Spleen (tissue), 11 donors: ENCODE data around the gene NFAT5. TPM values are rescaled to one million over a fixed set of nuclear protein-coding genes. Genes with fewer than 3 reads are reported as not detected.
"Not testable (repeated sequence)": the region's sequence is repeated elsewhere in the genome, so short reads cannot be mapped to it uniquely, and the experiment has no call there.

Experiments
- DNase-seq: peaks from one replicate; pipeline ENCODE4 v3.0.0-alpha.2; 2020
- H3K27ac ChIP-seq, 8 donors: fragments of 200-600 bp; sonication (generic) in 7 of 8; 1 replicate in 4 of 8; 2 replicates in 4 of 8; pipeline versions ENCODE4 v1.5.0 to v1.8.0; 2016 to 2021; ENCODE audit warnings: inconsistent platforms in 4 of 8, mild to moderate bottlenecking in 4 of 8, moderate library complexity in 1 of 8
- H3K27me3 ChIP-seq, 7 donors: fragments of 200-600 bp; sonication (generic) in 6 of 7; replicated peaks in 1 of 7; 1 replicate in 4 of 7; 2 replicates in 3 of 7; pipeline versions ENCODE4 v1.5.0 to v1.8.0; 2016 to 2021; ENCODE audit warnings: inconsistent platforms in 3 of 7, mild to moderate bottlenecking in 1 of 7
- H3K36me3 ChIP-seq, 6 donors: fragments of 200-600 bp; sonication (generic) in 5 of 6; 1 replicate in 4 of 6; 2 replicates in 2 of 6; pipeline versions ENCODE4 v1.5.0 to v1.8.0; 2016 to 2021; ENCODE audit warnings: inconsistent platforms in 2 of 6
- H3K4me1 ChIP-seq, 6 donors: fragments of 200-600 bp; sonication (generic) in 5 of 6; 1 replicate in 3 of 6; 2 replicates in 3 of 6; pipeline versions ENCODE4 v1.5.0 to v1.8.0; 2016 to 2021; ENCODE audit warnings: inconsistent platforms in 3 of 6
- H3K4me3 ChIP-seq, 8 donors: fragments of 200-600 bp; sonication (generic) in 7 of 8; 1 replicate in 4 of 8; 2 replicates in 4 of 8; pipeline versions ENCODE4 v1.5.0 to v1.8.0; 2016 to 2021; ENCODE audit warnings: inconsistent platforms in 4 of 8, mild to moderate bottlenecking in 4 of 8, moderate library complexity in 2 of 8
- H3K9me3 ChIP-seq, 8 donors: fragments of 200-600 bp; sonication (generic) in 7 of 8; 1 replicate in 4 of 8; 2 replicates in 4 of 8; pipeline versions ENCODE4 v1.5.0 to v1.8.0; 2016 to 2021; ENCODE audit warnings: inconsistent platforms in 4 of 8
- CTCF ChIP-seq, 11 experiments: fragments of 200-600 bp in 7 of 11; fragments of 450-650 bp in 4 of 11; sonication (generic) in 4 of 11; IDR thresholded peaks in 8 of 11; conservative IDR thresholded peaks in 3 of 11; 1 replicate in 7 of 11; 2 replicates in 4 of 11; pipeline versions ENCODE4 v1.4.0 to v1.8.0; 2016 to 2021; ENCODE audit warnings: antibody characterized with exemption in 11 of 11, inconsistent platforms in 4 of 11, mild to moderate bottlenecking in 1 of 11
- POLR2A ChIP-seq, 3 donors: fragments of 450-650 bp; IDR thresholded peaks; one replicate each; pipeline ENCODE4 v1.5.1; 2017; ENCODE audit warnings: antibody characterized with exemption in 3 of 3, mild to moderate bottlenecking in 1 of 3
- POLR2AphosphoS5 ChIP-seq, 3 donors: sonication (generic); formaldehyde crosslinking; IDR thresholded peaks; one replicate each; pipeline ENCODE4 v1.5.1; 2017; ENCODE audit warnings: antibody characterized with exemption in 3 of 3
- WGBS, 5 donors: extraction: QIAGEN DNeasy Blood & Tissue Kit in 3 of 5; methylation state at CpG; one replicate each; pipeline versions ENCODE4 v1.1.5 to v1.1.7; 2013 to 2018; 5-methylcytosine and 5-hydroxymethylcytosine counted together
- intact Hi-C: fragments of 100-400 bp; cut with DNase I; formaldehyde crosslinking; loops from one replicate; pipeline ENCODE4 v1.15.0; 2023; ENCODE audit warnings: low total_unique reads
- polyA plus RNA-seq, 3 donors: library from polyadenylated mRNA; stranded (reverse); fragments of 200-250 nt; gene quantifications; one replicate each; pipeline ENCODE4 v1.2.1, GENCODE V29; 2013
- total RNA-seq, 7 donors: library from RNA; depleted of rRNA in 3 of 7; stranded (reverse); fragments of >200 nt in 3 of 7; fragmentation: NEBNext Ultra II Directional in 4 of 7; extraction: Animal tissue kit (Norgen Biotek cat#: 25700) in 4 of 7; gene quantifications; one replicate each; pipeline versions ENCODE4 v1.1.0 to v1.2.1, GENCODE V29; 2016 to 2021
- donor health status: healthy with polysubstance abuse.
- donor health status: DM: no; HTN: no; CAD: no; lungs with moderate emphysema.
- donor health status: DM: no; HTN: no; CAD: no.
- donor health status: Bipolar disorder and iron deficiency.
- donor health status: healthy.
- donor health status: DM: no; HTN: no; CAD: no.
- donor health status: DM: yes; HTN: yes; CAD: no.

The NFAT5 gene
- total and polyA plus RNA-seq, 10 donors = 0.79 to 96.8 (median 54.5) TPM

DNA sequence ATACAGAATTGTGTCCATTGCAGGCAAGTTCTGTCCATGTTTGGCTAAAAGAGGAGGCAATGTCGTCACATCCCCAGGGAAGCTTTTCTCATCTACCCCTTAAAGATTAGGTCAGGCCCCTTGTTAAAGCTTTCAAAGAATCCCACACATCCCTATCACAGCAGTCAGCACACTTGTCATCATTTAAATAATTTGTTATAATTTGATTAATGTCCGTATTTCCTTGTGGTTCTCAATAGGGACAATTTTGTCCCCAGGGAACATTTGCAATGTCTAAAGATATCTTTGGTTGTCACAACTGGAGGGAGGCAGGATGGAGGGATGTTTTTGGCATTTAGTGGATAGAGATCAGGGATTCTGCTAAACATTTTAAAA is 28.1 kb upstream of the NFAT5 start:
- Histone ChIP-seq H3K4me3 (no peak overlapping the region), H3K9me3 (no peaks in the 10 kb centered on the region), H3K27ac (no peak overlapping the region), H3K4me1 (peaks cover 0 to 25% (median 7%) of the 10 kb centered on the region in 6 donors), H3K36me3 (no peaks in the 10 kb centered on the region), H3K27me3 (peaks cover 0 to 6% (median 0%) of the 10 kb centered on the region in 7 donors)
- TF ChIP-seq POLR2AphosphoS5 (IDR thresholded peaks at IDR 0.05) = no peak
- no peak for TF ChIP-seq CTCF (IDR thresholded peaks at IDR 0.05 in 8 of 11, conservative IDR thresholded peaks at IDR 0.05 in 3 of 11)
- TF ChIP-seq POLR2A (IDR thresholded peaks at IDR 0.05) = no peak
- DNase-seq = no peak
- 77 to 88% (median 86%) methylated on average over 2 of the region's 2 CpGs for WGBS, 5 donors
- intact Hi-C loops = no loop called here

DNA sequence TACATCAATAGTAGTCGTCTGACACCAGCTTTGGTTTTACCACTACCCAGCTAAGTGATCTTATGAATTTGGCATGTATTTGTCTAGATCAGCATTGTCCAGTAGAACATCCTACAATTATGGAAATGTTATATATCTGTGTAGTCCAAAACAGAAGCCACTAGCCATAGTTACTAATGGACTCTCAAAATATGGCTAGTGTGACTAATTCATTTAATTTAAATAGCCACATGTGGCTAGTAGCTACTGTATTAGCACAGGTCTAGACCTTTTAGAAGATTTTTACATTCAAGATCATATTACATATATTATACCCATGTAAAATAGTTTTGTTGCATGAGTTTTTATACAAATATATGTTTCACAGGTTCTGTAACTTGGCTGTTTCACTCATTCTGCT is 27.0 kb upstream of the NFAT5 start:
- Histone ChIP-seq H3K27ac (no peak overlapping the region), H3K9me3 (no peaks in the 10 kb centered on the region), H3K36me3 (no peaks in the 10 kb centered on the region), H3K27me3 (peaks cover 0 to 6% (median 0%) of the 10 kb centered on the region in 7 donors), H3K4me1 (peaks cover 0 to 25% (median 7%) of the 10 kb centered on the region in 6 donors), H3K4me3 (no peak overlapping the region)
- TF ChIP-seq POLR2AphosphoS5 (IDR thresholded peaks at IDR 0.05) (no peak), POLR2A (IDR thresholded peaks at IDR 0.05) (no peak), CTCF (IDR thresholded peaks at IDR 0.05 in 8 of 11, conservative IDR thresholded peaks at IDR 0.05 in 3 of 11) (no peak)
- no peak for DNase-seq
- intact Hi-C loops = no loop called here
- 85 to 97% (median 91%) methylated on average over 1 of the region's 1 CpG for WGBS, 5 donors

GRCh38 chr16:69542974-69543373 is 22.8 kb upstream of the NFAT5 start:
- Histone ChIP-seq H3K9me3 (no peaks in the 10 kb centered on the region), H3K4me3 (no peak overlapping the region), H3K27me3 (no peaks in the 10 kb centered on the region), H3K36me3 (no peaks in the 10 kb centered on the region), H3K27ac (no peak overlapping the region), H3K4me1 (peaks cover 0 to 9% (median 0%) of the 10 kb centered on the region in 6 donors)
- TF ChIP-seq POLR2A (IDR thresholded peaks at IDR 0.05) (no peak), CTCF (IDR thresholded peaks at IDR 0.05 in 8 of 11, conservative IDR thresholded peaks at IDR 0.05 in 3 of 11) (no peak), POLR2AphosphoS5 (IDR thresholded peaks at IDR 0.05) (no peak)
- intact Hi-C loops = no loop called here
- DNase-seq = no peak

- H3K27ac ChIP-seq = no peak overlapping the region
- intact Hi-C loops = no loop called here
- H3K27me3 ChIP-seq = no peaks in the 10 kb centered on the region
- 59 to 87% (median 69%) methylated on average over 3 of the region's 3 CpGs for WGBS, 5 donors
- H3K4me1 ChIP-seq = peaks cover 0 to 9% (median 0%) of the 10 kb centered on the region in 6 donors
- no peaks in the 10 kb centered on the region for H3K9me3 ChIP-seq
- no peak overlapping the region for H3K4me3 ChIP-seq
- TF ChIP-seq POLR2A (IDR thresholded peaks at IDR 0.05) (no peak), CTCF (IDR thresholded peaks at IDR 0.05 in 8 of 11, conservative IDR thresholded peaks at IDR 0.05 in 3 of 11) (no peak), POLR2AphosphoS5 (IDR thresholded peaks at IDR 0.05) (no peak)
- no peaks in the 10 kb centered on the region for H3K36me3 ChIP-seq
- DNase-seq = no peak
Observed at GRCh38 chr16:69544088-69544487, 21.7 kb upstream of the NFAT5 start.

DNA sequence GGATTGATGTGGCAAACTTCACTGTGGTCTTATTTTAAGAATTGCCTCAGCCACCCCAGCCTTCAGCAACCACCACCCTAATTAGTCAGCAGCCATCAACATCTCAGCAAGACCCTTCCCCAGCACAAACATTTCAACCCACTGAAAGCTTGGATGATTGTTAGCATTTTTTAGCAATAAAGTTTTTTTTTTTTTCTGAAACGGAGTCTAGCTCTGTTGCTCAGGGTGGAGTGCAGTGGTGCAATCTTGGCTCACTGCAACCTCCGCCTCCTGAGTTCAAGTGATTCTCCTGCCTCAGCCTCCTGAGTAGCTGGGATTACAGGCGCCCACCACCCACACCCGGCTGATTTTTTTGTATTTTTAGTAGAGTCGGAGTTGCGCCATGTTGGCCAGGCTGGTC is 19.1 kb upstream of the NFAT5 start:
- WGBS, 5 donors = 92 to 98% (median 95%) methylated on average over 6 of the region's 6 CpGs
- H3K27ac ChIP-seq, H3K36me3 ChIP-seq, DNase-seq, H3K27me3 ChIP-seq, H3K4me1 ChIP-seq, H3K9me3 ChIP-seq, intact Hi-C loops, H3K4me3 ChIP-seq: not testable (repeated sequence)
